NCI-H2107 treated with DMSO at 0.1 percent for 48 hours (cell line): Measurements from ENCODE around the gene CEP112.
A peak's percentile ranks its signal among the peaks of the same experiment; 100 is the strongest.
"Not testable (repeated sequence)": the region's sequence is repeated elsewhere in the genome, so short reads cannot be mapped to it uniquely, and the experiment has no call there.

ENCODE experiments used
- DNase-seq: peaks from one replicate; lab custom pipeline; 2025; ENCODE audit not compliant: unreplicated experiment; lab: John Stamatoyannopoulos, UW

The CEP112 gene

DNA sequence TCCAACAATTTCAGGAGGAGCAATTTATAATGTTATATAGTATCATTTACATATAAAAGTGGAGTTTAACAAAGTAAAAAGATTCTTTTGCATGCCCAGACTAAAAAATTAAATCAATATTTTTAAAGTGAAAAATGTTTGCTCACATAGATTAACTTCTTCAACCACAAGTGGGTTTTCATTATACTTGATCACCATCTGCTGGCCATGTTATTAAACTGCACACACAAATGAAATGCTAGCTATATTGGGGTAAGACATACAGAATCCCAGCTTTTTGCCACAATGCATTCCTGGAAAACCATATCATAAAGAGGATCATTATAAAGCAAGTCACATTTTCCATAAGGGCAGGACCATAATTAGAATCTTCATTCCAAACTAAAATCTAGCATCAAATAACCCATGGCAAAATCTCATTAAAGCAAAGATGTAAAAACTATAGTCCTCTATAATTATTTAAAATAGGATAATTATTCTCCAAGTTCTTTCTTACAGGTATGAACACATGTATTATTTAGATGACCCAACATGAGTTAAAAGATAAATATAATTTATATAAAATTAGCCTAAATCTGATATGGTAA is 26.3 kb downstream of the CEP112 start:
- peak; percentile 28 for DNase-seq

DNA sequence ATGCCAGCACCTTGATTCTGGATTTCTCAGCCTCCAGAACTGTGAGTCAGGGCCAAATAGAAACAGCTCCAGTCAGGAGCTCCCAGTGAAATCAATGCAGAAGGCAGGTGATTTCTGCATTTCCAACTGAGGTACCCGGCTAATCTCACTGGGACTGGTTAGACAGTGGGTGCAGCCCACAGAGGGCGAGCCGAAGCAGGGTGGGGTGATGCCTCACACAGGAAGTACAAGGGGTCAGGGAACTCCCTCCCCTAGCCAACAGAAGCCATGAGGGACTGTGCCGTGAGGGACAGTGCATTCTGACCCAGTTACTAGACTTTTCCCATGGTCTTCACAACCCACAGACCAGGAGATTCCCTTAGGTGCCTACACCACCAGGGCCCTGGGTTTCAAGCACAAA is 36.9 kb downstream of the CEP112 start:
- not testable (repeated sequence) for DNase-seq

DNA sequence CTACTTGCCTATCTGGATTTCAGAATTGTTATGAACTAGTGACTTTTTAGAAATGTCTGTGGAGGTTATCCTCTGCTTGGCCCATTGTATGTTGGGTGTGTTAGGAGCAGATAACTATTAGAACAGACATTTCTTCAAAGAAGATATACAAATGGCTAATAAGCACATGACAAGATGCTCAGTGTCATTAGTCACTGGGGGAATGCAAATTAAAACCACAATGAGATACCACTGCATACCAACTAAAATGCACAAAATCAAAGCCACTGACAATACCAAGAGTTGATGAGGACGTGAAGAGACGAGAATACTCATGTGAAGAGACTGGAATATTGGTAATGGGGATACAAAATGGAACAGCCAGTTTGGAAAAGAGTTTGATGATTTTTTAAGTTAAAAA is 39.2 kb downstream of the CEP112 start:
- DNase-seq: no peak

- no peak for DNase-seq
These were observed 41.2 kb downstream of the CEP112 start for GRCh38 chr17:66150708-66151107.

- DNase-seq: no peak
These were observed 42.4 kb downstream of the CEP112 start for GRCh38 chr17:66149562-66149961.

DNA sequence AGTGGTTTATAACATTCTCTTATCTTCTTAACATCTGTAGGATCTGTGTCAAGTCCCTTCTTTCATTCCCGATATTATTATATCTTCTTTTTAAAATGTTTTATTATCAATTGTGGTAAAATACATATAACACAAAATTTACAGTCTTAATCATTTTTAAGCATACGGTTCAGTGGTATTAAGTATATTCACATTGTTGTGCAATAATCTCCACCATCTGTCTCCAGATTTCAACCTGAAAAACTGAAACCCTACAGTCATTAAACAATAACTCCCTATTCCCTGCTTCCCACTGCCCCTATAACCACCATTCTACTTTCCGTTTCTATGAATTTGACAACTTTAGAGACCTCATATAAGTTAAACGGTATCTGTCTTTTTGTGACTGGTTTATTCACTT is 45.5 kb downstream of the CEP112 start:
- no peak for DNase-seq

GRCh38 chr17:66143657-66144282 is 48.2 kb downstream of the CEP112 start:
- no peak for DNase-seq

GRCh38 chr17:66142428-66142827 is 49.5 kb downstream of the CEP112 start:
- DNase-seq: no peak

GRCh38 chr17:66138120-66138519 is 53.8 kb downstream of the CEP112 start:
- no peak for DNase-seq

- no peak for DNase-seq
These were observed 56.0 kb downstream of the CEP112 start for GRCh38 chr17:66135896-66136295.

- DNase-seq: no peak
These were observed 56.7 kb downstream of the CEP112 start for GRCh38 chr17:66135219-66135618.

- no peak for DNase-seq
These were observed 62.2 kb downstream of the CEP112 start for GRCh38 chr17:66129759-66130158.

- no peak for DNase-seq
These were observed 65.7 kb downstream of the CEP112 start for GRCh38 chr17:66126231-66126630.

- DNase-seq: no peak
These were observed 68.8 kb downstream of the CEP112 start for GRCh38 chr17:66123163-66123562.

GRCh38 chr17:66115246-66115645 is 76.7 kb downstream of the CEP112 start:
- DNase-seq: no peak

DNA sequence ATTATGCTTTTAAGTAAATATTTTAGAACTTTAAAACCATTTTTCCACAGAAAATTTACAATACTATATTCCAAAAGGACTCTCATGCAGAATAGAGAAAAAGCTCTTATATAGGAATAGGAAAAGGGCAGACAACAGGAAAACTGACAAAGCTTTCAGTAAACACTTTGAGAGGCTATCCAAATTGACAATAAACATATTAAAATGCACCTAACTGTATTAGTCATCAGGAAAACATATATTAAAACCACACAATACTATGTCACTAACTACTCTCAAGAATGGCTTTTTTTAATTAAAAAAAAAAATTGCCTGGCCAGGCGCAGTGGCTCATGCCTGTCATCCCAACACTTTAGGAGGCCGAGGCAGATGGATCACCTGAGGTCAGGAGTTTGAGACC is 77.3 kb downstream of the CEP112 start:
- DNase-seq: no peak

GRCh38 chr17:66107731-66108130 is 84.2 kb downstream of the CEP112 start:
- no peak for DNase-seq

- DNase-seq: no peak
These were observed 93.9 kb downstream of the CEP112 start for GRCh38 chr17:66098040-66098439.

DNA sequence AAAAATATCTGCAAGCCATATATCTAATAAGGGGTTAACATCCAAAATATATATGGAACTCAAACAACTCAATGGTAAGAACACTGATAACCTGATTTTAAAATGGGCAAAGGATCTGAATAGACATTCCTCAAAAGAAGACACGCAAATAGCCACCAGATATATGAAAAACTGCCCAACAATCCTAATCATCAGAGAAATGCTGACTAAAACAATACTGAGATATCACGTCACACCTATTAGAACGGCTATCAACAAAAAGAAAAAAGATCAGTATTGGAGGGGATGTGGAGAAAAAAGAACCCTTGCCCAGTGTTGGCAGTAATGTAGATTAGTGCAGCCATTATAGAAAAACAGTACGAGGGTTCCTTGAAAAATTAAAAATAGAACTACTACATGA is 97.2 kb downstream of the CEP112 start:
- DNase-seq: no peak

DNA sequence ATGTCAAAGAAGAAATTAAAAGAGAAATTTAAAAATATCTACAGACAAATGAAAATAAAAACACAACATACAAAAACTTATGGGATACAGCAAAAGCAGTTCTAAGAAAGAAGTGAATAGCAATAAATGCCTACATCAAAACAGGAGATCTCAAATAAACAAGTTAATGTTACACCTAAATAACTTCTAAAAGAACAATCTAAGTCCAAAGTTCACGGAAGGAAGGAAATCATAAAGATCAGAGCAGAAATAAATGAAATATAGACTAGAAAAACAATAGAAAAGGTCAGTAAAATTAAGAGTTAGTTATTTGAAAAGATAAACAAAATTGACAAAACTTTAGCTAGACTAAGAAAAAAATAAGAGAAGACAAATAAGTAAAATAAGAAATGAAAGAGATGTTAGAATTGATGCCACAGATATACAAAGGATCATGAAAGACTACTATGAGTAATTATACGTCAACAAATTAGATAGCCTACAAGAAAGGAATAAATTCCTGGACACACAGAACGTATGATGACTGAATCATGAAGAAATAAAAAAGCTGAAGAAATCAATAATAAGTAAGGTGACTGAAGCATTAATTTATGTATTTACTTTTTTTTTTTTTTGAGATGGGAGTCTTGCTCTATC is 100.4 kb downstream of the CEP112 start:
- no peak for DNase-seq

DNA sequence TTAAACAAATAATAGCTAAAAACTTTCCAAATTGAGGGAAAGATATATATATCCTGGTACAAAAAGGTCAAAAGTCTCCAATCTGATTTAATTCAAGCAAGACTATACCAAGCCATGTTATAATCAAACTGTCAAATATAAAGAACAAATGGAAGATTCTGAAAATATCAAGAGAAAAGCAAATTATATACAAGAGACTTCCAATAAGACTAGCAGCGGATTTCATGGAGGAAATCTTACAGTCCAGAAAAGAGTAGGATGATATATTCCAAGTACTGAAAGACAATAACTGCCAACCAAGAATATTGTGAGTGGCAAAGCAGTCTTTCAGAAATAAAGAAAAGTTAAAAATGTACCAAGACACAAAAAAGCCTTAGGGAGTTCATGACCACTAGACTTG is 102.2 kb downstream of the CEP112 start:
- no peak for DNase-seq

- DNase-seq: no peak
These were observed 103.8 kb downstream of the CEP112 start for GRCh38 chr17:66088173-66088572.

DNA sequence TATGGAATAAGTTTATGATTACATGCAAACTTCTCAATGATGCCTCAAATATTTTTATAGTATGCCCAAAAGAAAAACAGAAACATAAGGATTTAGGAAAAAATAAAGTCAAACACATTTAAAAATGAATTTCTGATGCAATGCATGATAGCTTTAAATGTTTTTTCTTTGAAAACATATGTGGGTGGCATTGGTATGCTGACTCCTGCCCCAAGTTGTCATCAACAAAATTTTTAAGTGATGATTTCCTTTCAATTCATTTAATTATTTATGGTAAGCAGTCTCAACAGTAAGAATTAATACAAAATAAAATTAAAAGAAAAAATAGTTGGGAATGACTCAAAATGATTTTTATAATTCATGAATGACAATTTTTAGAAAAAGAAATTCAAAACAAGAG is 104.9 kb downstream of the CEP112 start:
- DNase-seq: no peak
